ENCODE results near the gene PLVAP.

DNA sequence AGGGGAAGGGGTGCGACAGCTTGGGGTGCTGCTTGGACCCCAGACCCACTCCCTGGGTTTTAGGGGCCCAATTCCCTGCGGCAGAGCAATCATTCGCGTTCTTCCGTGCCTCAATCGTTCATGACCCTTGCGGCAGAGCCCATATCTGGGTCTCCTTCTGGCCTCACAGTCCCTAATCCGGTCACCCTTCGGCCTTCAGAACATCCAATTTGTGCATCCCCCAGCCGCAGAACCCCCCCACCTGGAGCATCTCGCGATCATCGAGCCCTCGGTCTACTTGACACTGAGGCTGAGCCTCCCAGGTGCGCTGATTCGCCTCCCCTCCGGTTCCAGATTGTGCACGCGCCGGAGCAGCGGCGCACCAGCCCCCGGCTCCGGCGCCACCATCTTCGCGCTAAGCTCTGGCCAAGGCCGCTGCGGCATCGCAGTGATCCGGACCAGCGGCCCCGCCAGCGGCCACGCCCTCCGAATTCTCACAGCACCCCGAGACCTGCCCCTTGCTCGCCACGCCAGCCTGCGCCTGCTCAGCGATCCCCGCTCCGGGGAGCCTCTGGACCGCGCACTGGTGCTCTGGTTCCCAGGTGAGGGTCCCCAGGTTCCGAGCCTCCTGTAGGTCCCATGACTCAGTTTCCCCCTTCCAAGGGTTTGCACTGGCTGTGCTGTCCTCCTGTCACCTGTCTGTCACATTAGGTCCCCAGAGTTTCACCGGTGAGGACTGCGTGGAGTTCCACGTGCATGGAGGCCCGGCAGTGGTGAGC, 39.3 kb downstream of the PLVAP start:
- TF ChIP-seq POLR2AphosphoS5 (IDR thresholded peaks at IDR 0.05; ENCODE audit: low read depth, low read length) (no peak), SIN3A (IDR thresholded peaks at IDR 0.05; ENCODE audit: borderline replicate concordance, insufficient read depth, low read length) (no peak), TAF1 (IDR thresholded peaks at IDR 0.05; ENCODE audit: borderline replicate concordance, insufficient read depth, low read length) (no peak)
- TF ChIP-seq, protein P1, sequence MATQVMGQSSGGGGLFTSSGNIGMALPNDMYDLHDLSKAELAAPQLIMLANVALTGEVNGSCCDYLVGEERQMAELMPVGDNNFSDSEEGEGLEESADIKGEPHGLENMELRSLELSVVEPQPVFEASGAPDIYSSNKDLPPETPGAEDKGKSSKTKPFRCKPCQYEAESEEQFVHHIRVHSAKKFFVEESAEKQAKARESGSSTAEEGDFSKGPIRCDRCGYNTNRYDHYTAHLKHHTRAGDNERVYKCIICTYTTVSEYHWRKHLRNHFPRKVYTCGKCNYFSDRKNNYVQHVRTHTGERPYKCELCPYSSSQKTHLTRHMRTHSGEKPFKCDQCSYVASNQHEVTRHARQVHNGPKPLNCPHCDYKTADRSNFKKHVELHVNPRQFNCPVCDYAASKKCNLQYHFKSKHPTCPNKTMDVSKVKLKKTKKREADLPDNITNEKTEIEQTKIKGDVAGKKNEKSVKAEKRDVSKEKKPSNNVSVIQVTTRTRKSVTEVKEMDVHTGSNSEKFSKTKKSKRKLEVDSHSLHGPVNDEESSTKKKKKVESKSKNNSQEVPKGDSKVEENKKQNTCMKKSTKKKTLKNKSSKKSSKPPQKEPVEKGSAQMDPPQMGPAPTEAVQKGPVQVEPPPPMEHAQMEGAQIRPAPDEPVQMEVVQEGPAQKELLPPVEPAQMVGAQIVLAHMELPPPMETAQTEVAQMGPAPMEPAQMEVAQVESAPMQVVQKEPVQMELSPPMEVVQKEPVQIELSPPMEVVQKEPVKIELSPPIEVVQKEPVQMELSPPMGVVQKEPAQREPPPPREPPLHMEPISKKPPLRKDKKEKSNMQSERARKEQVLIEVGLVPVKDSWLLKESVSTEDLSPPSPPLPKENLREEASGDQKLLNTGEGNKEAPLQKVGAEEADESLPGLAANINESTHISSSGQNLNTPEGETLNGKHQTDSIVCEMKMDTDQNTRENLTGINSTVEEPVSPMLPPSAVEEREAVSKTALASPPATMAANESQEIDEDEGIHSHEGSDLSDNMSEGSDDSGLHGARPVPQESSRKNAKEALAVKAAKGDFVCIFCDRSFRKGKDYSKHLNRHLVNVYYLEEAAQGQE (IDR thresholded peaks at IDR 0.05; ENCODE audit: insufficient read depth in 1 of 2, low read depth in 2 of 2, low read length in 2 of 2) = no peak
